ENCODE results near the gene CDH6. TPM values are rescaled to one million over a fixed set of nuclear protein-coding genes. Genes with fewer than 3 reads are reported as not detected.

Gene CDH6
- total and polyA plus RNA-seq, 4 experiments from 2014 or later = not detected

DNA sequence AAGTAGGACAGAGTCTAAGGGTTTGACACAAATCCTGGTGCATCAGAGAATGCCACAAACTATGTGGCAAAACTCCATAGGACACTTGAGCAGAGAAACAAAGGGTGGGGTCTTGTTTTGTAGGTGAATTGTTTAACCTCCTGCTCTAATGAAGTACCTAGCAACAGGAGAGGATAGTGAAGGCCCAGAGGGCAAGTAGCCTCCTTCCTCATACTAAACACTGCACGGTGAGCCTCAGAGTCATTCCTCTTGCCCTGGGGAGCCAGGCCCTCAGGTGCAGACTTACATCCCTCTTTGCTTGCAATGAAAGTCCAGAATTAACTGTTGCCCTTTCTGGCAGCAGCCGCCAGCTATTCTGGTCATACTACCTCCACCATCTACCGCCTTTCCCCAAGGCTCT is 172.3 kb downstream of the CDH6 start:
- no peak for DNase-seq
- ChIA-PET CTCF (ENCODE audit: partially characterized antibody) (no interaction called here), POLR2A (ENCODE audit: partially characterized antibody) (no interaction called here)
- Histone ChIP-seq H3K4me3 (ENCODE audit: low read length in 2 of 2) (no peak overlapping the region), H3K36me3 (ENCODE audit: insufficient read depth, low read length) (no peaks in the 10 kb centered on the region), H3K9me3 (ENCODE audit: control insufficient read depth in 1 of 2, low read length in 2 of 2) (no peaks in the 10 kb centered on the region), H3K27ac (ENCODE audit: low read depth, low read length) (no peak overlapping the region), H3K4me1 (ENCODE audit: insufficient read depth, low read length) (no peaks in the 10 kb centered on the region), H3K27me3 (ENCODE audit: insufficient read depth, low read length) (no peaks in the 10 kb centered on the region)
- H3K9me3 Mint-ChIP-seq = peaks cover 0 to 13% (median 2%) of the 10 kb centered on the region in 8 donors
- H3K36me3 Mint-ChIP-seq = no peaks in the 10 kb centered on the region
- peaks cover 6 to 8% of the 10 kb centered on the region in 2 donors for H3K27me3 Mint-ChIP-seq
- no peaks in the 10 kb centered on the region for H3K4me1 Mint-ChIP-seq
- H3K27ac Mint-ChIP-seq = no peak overlapping the region
- intact Hi-C loops (cut with micrococcal nuclease) = no loop called here
- no peak overlapping the region for H3K4me3 Mint-ChIP-seq

DNA sequence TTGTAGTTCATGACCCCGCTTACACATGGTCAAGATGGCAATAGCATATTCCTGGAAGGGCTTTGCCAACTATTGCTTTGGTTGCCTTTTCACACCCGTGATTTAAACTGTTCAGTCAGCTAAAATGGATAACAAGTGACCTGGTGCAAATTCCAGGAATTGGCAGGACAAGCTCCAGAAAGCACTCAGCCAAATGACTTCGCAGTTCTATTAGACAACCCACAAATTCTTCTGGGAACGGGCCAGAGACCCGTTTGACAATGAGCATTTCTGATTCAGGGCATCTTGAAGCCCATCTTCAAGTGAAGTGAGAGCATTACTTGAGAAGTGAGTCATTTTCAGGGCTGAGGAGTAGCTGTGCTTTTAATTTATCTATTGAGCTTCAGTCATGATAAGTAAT is 173.5 kb downstream of the CDH6 start:
- POLR2A ChIA-PET (ENCODE audit: partially characterized antibody) = no interaction called here

DNA sequence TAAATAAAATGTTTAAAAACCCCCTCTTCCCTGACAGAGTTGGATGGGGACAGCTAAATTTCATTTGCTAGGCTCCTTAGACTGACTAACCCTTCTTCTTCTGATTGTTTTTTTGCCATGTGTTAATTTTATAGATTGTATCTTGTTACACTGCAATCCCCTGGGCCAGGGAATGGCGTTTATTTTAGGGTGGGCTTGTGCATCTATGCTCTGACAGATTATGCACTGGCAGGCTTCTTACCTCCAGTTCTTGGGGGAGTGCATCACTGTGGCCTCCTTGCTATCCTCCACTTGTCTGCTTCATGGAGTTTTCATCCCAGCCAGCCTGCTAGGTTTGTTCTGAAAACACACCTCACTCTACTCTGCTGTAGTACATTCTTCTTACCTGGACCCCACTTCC is 178.6 kb downstream of the CDH6 start:
- H3K27ac ChIP-seq (ENCODE audit: low read depth, low read length) = no peak overlapping the region
- ChIA-PET POLR2A (ENCODE audit: partially characterized antibody) (no interaction called here), CTCF (ENCODE audit: partially characterized antibody) (no interaction called here)
- H3K9me3 ChIP-seq (ENCODE audit: control insufficient read depth in 1 of 2, low read length in 2 of 2) = no peaks in the 10 kb centered on the region
- no peak overlapping the region for H3K4me3 ChIP-seq (ENCODE audit: low read length in 2 of 2)
- H3K36me3 ChIP-seq (ENCODE audit: insufficient read depth, low read length) = no peaks in the 10 kb centered on the region
- H3K4me3 Mint-ChIP-seq = no peak overlapping the region
- H3K27ac Mint-ChIP-seq = no peak overlapping the region
- intact Hi-C loops (cut with micrococcal nuclease) = no loop called here
- no peaks in the 10 kb centered on the region for H3K4me1 ChIP-seq (ENCODE audit: insufficient read depth, low read length)
- no peaks in the 10 kb centered on the region for H3K4me1 Mint-ChIP-seq
- peaks cover 3 to 7% of the 10 kb centered on the region in 2 donors for H3K27me3 Mint-ChIP-seq
- no peak for DNase-seq
- no peaks in the 10 kb centered on the region for H3K36me3 Mint-ChIP-seq
- peaks cover 0 to 4% (median 0%) of the 10 kb centered on the region in 8 donors for H3K9me3 Mint-ChIP-seq
- no peaks in the 10 kb centered on the region for H3K27me3 ChIP-seq (ENCODE audit: insufficient read depth, low read length)

More for the DNA sequence above, 173.5 kb downstream of the CDH6 start:
- CTCF ChIA-PET (ENCODE audit: partially characterized antibody) = no interaction called here
- Histone ChIP-seq H3K27ac (ENCODE audit: low read depth, low read length) (no peak overlapping the region), H3K27me3 (ENCODE audit: insufficient read depth, low read length) (no peaks in the 10 kb centered on the region), H3K36me3 (ENCODE audit: insufficient read depth, low read length) (no peaks in the 10 kb centered on the region), H3K9me3 (ENCODE audit: control insufficient read depth in 1 of 2, low read length in 2 of 2) (no peaks in the 10 kb centered on the region), H3K4me3 (ENCODE audit: low read length in 2 of 2) (no peak overlapping the region), H3K4me1 (ENCODE audit: insufficient read depth, low read length) (no peaks in the 10 kb centered on the region)
- no peak overlapping the region for H3K27ac Mint-ChIP-seq
- H3K27me3 Mint-ChIP-seq = peaks cover 9% of the 10 kb centered on the region in 2 donors
- H3K4me1 Mint-ChIP-seq = no peaks in the 10 kb centered on the region
- intact Hi-C loops (cut with micrococcal nuclease) = no loop called here
- H3K36me3 Mint-ChIP-seq = no peaks in the 10 kb centered on the region
- DNase-seq = no peak
- no peak overlapping the region for H3K4me3 Mint-ChIP-seq
- peaks cover 0 to 13% (median 2%) of the 10 kb centered on the region in 8 donors for H3K9me3 Mint-ChIP-seq

DNA sequence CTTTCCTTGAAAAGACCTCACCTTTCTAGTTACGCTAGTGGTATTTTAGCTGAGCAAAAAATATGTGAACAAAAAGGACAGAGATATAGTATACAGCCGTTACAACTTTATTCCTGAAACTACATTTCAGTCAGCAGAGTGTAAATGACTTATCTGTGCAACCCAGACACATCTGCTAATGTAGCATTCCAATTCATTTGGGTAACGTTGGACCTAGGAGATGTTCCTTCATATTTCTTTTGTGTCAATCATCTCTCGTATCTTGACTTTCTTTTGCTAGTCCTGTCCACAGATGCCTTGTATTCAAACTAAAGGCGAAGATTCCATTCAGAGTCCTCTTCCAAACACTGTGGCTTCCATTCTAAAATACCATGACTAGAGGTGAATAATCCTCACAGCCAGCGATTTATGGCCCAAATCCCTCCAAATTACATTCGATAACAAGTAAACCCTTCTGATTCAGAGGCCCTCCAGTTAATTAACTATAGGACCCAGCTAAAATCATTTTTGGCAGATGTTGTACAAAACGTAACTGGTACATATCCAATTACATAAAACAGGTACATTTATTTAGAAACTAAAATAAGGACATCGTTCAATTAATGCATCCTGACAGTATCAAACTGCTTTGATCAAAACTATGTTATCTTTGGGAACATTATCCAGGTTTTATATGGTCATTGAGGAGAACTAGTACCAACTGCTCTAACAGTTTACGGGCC is 182.7 kb downstream of the CDH6 start:
- Histone ChIP-seq H3K4me3 (ENCODE audit: low read length in 2 of 2) (no peak overlapping the region), H3K9me3 (ENCODE audit: control insufficient read depth in 1 of 2, low read length in 2 of 2) (no peaks in the 10 kb centered on the region), H3K36me3 (ENCODE audit: insufficient read depth, low read length) (no peaks in the 10 kb centered on the region), H3K4me1 (ENCODE audit: insufficient read depth, low read length) (no peaks in the 10 kb centered on the region), H3K27ac (ENCODE audit: low read depth, low read length) (no peak overlapping the region), H3K27me3 (ENCODE audit: insufficient read depth, low read length) (no peaks in the 10 kb centered on the region)
- no peaks in the 10 kb centered on the region for H3K36me3 Mint-ChIP-seq
- peaks cover 4 to 7% of the 10 kb centered on the region in 2 donors for H3K27me3 Mint-ChIP-seq
- POLR2A ChIA-PET (ENCODE audit: partially characterized antibody) = no interaction called here
- no peaks in the 10 kb centered on the region for H3K4me1 Mint-ChIP-seq
- no peak for DNase-seq
- CTCF ChIA-PET (ENCODE audit: partially characterized antibody) = no interaction called here
- H3K4me3 Mint-ChIP-seq = no peak overlapping the region
- intact Hi-C loops (cut with micrococcal nuclease) = no loop called here
- no peak overlapping the region for H3K27ac Mint-ChIP-seq
- peaks cover 0 to 2% (median 0%) of the 10 kb centered on the region in 8 donors for H3K9me3 Mint-ChIP-seq

GRCh38 chr5:31377274-31377946 is 183.9 kb downstream of the CDH6 start:
- Histone ChIP-seq H3K4me1 (ENCODE audit: insufficient read depth, low read length) (no peaks in the 10 kb centered on the region), H3K36me3 (ENCODE audit: insufficient read depth, low read length) (no peaks in the 10 kb centered on the region), H3K9me3 (ENCODE audit: control insufficient read depth in 1 of 2, low read length in 2 of 2) (no peaks in the 10 kb centered on the region), H3K27me3 (ENCODE audit: insufficient read depth, low read length) (no peaks in the 10 kb centered on the region), H3K4me3 (ENCODE audit: low read length in 2 of 2) (no peak overlapping the region), H3K27ac (ENCODE audit: low read depth, low read length) (no peak overlapping the region)
- H3K27me3 Mint-ChIP-seq = peaks cover 8 to 10% of the 10 kb centered on the region in 2 donors
- H3K27ac Mint-ChIP-seq = peak overlapping the region in 1 of 7 donors; percentile 69
- peaks cover 0 to 2% (median 0%) of the 10 kb centered on the region in 8 donors for H3K9me3 Mint-ChIP-seq
- ChIA-PET POLR2A (ENCODE audit: partially characterized antibody) (no interaction called here), CTCF (ENCODE audit: partially characterized antibody) (no interaction called here)
- no peaks in the 10 kb centered on the region for H3K36me3 Mint-ChIP-seq
- H3K4me3 Mint-ChIP-seq = no peak overlapping the region
- no peak for DNase-seq
- intact Hi-C loops (cut with micrococcal nuclease) = no loop called here
- no peaks in the 10 kb centered on the region for H3K4me1 Mint-ChIP-seq

DNA sequence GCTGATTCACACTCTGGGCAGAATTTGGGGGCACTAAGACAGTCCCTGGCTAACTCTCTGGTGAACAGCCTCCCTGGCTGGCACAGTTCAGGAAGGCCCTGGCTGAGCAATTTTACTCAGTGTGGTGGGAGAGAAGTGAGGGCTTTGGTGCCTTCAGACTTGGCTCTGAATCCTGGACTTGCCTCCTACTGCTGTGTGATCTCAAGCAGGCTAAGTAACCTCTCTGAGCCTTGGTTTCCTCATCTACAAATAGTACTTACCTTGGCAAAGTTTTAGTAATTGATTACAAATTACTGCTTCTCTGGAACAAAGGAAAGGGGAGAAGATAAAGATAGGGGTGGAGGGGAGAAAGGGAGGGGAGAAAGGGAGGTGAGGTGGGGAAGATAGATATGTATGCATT is 184.7 kb downstream of the CDH6 start:
- no peaks in the 10 kb centered on the region for H3K4me1 ChIP-seq (ENCODE audit: insufficient read depth, low read length)
- Mint-ChIP-seq H3K36me3 (no peaks in the 10 kb centered on the region), H3K4me1 (no peaks in the 10 kb centered on the region), H3K9me3 (peaks cover 0 to 2% (median 0%) of the 10 kb centered on the region in 8 donors), H3K27ac (no peak overlapping the region), H3K27me3 (peaks cover 8 to 12% of the 10 kb centered on the region in 2 donors), H3K4me3 (no peak overlapping the region)
- no peak overlapping the region for H3K4me3 ChIP-seq (ENCODE audit: low read length in 2 of 2)
- no peaks in the 10 kb centered on the region for H3K9me3 ChIP-seq (ENCODE audit: control insufficient read depth in 1 of 2, low read length in 2 of 2)
- ChIA-PET CTCF (ENCODE audit: partially characterized antibody) (no interaction called here), POLR2A (ENCODE audit: partially characterized antibody) (no interaction called here)
- DNase-seq = no peak
- H3K27me3 ChIP-seq (ENCODE audit: insufficient read depth, low read length) = no peaks in the 10 kb centered on the region
- intact Hi-C loops (cut with micrococcal nuclease) = no loop called here
- H3K36me3 ChIP-seq (ENCODE audit: insufficient read depth, low read length) = no peaks in the 10 kb centered on the region
- H3K27ac ChIP-seq (ENCODE audit: low read depth, low read length) = no peak overlapping the region
